NCI-H460 (cell line): Measurements from ENCODE around the gene RBM20. TPM values are rescaled to one million over a fixed set of nuclear protein-coding genes. Genes with fewer than 3 reads are reported as not detected.
"Not testable (repeated sequence)": the region's sequence is repeated elsewhere in the genome, so short reads cannot be mapped to it uniquely, and the experiment has no call there.

ENCODE experiments used
- DNase-seq: peaks from one replicate; pipeline ENCODE4 v3.0.0-alpha.2; 2016; ENCODE audit warnings: low read depth; ENCODE audit errors: extremely low read depth
- total RNA-seq: library from RNA; depleted of rRNA; stranded (reverse); fragments of >200 nt; shearing (Covaris generic); gene quantifications from 2 replicates; pipeline ENCODE4 v1.2.3, GENCODE V29; 2014

Gene RBM20
- total RNA-seq, 1 experiment from 2014 or later = 2.0 TPM

- DNase-seq = not testable (repeated sequence)
These were observed 20.8 kb upstream of the RBM20 start for GRCh38 chr10:110623316-110623715.

GRCh38 chr10:110625356-110625894 is 18.7 kb upstream of the RBM20 start:
- DNase-seq = no peak

GRCh38 chr10:110625951-110626855 is 17.9 kb upstream of the RBM20 start:
- no peak for DNase-seq

GRCh38 chr10:110628161-110628560 is 16.0 kb upstream of the RBM20 start:
- DNase-seq = no peak

GRCh38 chr10:110629680-110630191 is 14.4 kb upstream of the RBM20 start:
- DNase-seq = no peak

GRCh38 chr10:110631934-110632333 is 12.2 kb upstream of the RBM20 start:
- DNase-seq = no peak

- DNase-seq = no peak
These were observed 11.4 kb upstream of the RBM20 start for GRCh38 chr10:110632591-110633215.

GRCh38 chr10:110634527-110635209 is 9.5 kb upstream of the RBM20 start:
- DNase-seq = no peak

- DNase-seq = no peak
These were observed 7.6 kb upstream of the RBM20 start for GRCh38 chr10:110636572-110636931.

GRCh38 chr10:110636932-110637557 is 7.1 kb upstream of the RBM20 start:
- DNase-seq = no peak

- DNase-seq = no peak
These were observed 6.5 kb upstream of the RBM20 start for GRCh38 chr10:110637558-110638053.

GRCh38 chr10:110638319-110638718 is 5.8 kb upstream of the RBM20 start:
- DNase-seq = no peak

GRCh38 chr10:110639046-110639445 is 5.1 kb upstream of the RBM20 start:
- DNase-seq = not testable (repeated sequence)

- DNase-seq = not testable (repeated sequence)
These were observed 4.3 kb upstream of the RBM20 start for GRCh38 chr10:110639858-110640257.

- peak; percentile 35 for DNase-seq
These were observed 2.9 kb upstream of the RBM20 start for GRCh38 chr10:110641256-110641655.

- DNase-seq = no peak
These were observed 1.7 kb upstream of the RBM20 start for GRCh38 chr10:110642204-110643034.

- no peak for DNase-seq
These were observed 992 bp upstream of the RBM20 start for GRCh38 chr10:110643035-110643652.

GRCh38 chr10:110644598-110645462 is 694 bp downstream of the RBM20 start:
- DNase-seq = no peak
